Measurements from ENCODE around the gene ETDC.
"Not testable (repeated sequence)": the region's sequence is repeated elsewhere in the genome, so short reads cannot be mapped to it uniquely, and the experiment has no call there.

Gene ETDC

DNA sequence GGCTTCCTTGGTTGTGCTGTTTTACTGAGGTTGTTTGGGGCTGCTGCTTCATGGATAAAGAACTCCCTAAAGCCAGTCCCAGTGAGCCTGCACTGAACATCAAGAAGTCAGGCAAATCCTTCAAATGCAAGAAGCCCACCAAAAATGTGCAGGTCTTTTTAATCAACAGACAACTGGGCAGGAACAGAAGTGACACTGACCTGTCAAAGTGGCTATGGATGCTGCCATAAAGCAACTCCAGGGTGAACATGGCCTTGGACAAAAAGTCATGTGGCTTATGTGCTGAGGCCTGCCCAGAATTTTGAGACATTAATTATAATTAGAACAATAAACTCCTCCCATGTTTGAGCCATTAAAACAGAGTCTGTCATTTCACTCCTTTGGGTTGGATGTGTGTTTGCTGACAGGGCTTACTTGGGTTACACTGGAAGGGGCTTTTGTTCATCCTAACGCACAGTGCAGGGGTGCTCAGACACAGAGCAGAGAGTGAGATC is at the start of gene ETDC:
TSS of gene ETDC (plus strand) at position 51 of the 494 bp plus-strand sequence. CDS start at position 51, 0 bp downstream.
- no peak for DNase-seq

DNA sequence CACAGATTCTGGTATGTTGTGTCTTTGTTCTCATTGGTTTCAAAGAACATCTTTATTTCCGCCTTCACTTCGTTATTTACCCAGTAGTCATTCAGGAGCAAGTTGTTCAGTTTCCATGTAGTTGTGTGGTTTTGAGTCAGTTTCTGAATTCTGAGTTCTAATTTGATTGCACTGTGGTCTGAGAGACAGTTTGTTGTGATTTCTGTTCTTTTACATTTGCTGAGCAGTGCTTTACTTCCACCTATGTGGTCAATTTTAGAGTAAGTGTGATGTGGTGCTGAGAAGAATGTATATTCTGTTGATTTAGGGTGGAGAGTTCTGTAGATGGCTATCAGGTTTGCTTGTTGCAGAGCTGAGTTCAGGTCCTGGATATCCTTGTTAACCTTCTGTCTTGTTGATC is 48.3 kb upstream of the ETDC start:
- DNase-seq = not testable (repeated sequence)

DNA sequence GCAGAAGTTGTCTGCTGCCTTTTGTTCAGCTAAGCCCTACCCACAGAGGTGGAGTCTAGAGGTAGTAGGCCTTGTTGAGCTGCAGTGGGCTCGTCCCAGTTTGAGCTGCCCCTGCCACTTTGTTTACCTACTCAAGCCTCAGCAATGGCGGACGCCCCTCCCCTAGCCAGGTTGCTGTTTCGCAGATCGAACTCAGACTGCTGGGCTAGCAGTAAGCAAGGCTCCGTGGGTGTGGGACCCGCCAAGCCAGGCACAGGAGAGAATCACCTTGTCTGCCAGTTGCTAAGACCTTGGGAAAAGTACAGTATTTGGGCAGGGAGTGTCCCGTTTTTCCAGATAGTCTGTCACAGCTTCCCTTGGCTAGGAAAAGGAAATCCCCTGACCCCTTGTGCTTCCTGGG is 45.9 kb upstream of the ETDC start:
- DNase-seq = not testable (repeated sequence)

DNA sequence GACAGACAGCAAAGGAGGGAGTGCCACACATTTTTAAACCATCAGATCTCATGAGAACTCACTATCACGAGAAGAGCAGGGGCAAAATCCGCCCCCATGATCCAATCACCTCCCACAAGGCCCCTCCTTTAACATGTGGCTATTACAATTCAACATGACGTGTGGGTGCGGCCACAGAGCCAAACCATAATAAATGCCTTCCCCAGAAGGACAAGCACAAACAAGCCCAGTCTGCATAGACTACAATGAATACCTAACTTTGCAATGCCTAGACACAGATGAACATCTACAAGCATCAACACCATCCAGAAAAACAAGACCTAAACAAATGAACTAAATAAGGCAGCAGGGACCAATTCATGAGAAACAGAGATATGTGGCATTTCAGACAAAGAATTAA is 45.1 kb upstream of the ETDC start:
- no peak for DNase-seq

DNA sequence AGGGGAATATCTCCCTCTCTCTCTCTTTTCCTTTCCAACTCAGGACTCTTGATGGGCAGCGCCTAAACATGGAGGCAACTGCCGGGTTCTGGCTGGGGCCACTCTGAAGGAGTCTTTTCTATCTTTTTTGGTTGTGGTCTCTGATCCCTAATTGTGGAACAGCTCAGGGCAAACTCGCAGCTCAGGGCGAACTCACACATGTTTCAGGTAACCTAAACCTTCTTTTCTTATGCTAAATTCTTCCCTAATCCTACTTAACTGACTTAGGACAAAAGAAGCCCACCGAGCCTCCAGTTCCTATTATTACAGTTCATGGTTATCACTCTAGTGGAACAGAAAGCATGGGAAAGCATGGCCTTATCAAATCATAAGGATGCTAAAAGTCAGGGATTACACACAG is 36.1 kb upstream of the ETDC start:
- DNase-seq = no peak

DNA sequence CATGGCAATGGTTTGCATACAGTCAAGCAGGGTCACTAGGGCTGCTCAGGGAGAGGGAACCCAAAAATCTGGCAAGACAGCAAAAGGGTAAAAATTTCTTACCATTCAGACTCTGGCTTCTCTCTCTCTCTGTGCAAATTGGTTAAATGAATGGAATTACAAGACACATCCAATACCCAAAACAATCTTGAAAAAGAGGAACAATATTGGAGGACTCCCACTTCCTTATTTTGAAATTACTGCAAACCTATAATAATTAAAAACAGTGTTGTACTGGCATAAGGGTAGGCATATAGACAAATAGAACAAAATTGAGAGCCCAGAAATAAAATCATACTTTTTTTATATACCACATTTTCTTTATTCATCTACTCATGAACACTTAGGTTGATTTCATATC is 33.3 kb upstream of the ETDC start:
- no peak for DNase-seq

DNA sequence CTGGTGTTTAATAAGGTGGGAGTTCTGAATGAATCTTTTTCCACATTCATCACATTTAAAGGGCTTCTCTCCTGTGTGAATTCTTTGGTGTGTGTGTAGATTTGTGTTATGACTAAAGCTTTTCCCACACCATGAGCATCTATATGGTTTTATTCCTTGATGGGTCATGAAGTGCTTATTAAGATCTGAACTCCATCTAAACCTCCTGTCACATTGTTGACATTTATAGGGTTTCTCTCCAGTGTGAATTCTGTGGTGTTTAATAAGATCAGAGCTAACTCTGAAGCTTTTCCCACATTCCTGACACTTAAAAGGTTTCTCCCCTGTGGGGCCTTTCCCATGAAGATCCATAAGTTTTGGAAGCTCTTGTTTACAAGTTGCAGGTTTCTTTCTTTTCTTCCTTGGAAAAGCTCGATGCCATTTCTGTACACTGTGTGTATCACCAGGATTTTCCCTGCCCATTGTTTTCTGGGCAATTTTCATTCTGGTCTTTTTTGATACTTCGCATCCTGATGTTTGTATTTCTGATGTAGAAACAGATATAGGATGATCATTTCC is 21.9 kb upstream of the ETDC start:
- no peak for DNase-seq

DNA sequence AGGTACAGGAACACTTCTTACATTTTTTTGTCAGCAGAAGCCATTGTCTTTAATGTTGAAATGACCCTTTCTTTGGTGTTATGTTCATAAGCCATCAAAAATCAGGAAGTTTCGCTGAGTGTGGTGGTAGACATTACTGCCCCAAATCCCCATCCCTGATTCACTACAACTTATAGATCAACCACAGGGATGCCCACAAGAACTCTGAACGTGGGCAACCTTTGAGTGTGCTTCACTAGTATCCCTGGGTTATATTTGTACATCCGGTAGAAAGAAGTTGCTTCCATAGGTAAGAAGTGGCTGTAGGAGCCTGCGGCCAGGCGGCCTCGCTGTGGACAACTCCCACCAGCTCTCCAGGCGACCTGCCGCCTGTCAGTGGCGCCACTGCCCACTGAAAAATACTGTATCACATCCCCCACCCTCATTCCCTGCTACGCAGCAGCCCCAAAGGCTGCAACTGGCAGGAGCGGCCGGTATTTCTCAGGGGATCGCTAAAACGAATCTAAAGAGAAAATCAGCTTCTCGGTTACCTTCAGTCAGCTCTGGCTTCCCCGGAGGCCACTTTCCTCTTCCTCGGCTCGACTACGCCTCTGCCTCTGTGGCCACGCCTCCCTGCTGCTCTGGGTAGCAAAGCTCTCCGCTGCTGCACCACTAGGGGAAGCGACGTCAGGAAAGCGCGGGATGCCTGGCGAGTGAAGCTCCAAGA is 13.9 kb upstream of the ETDC start:
- peak; percentile 39 for DNase-seq

DNA sequence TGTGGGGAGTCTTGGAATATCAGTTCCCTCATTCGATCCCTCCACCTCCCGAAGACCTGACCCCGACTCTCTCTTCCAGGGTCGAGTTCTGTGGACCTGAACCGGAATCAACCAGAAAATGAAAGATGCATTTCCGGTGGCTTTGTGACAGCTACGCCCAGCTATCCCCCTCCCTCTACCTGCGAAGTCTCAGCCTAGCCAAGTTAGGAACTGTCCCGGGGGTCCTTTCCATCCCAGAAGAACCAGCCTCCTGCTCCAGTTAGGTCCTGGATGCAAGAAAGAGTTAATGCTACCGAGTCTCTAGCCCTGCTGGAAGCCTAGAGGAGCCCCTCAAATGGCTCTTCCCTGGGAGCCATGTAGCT is 13.4 kb upstream of the ETDC start:
- DNase-seq = no peak

DNA sequence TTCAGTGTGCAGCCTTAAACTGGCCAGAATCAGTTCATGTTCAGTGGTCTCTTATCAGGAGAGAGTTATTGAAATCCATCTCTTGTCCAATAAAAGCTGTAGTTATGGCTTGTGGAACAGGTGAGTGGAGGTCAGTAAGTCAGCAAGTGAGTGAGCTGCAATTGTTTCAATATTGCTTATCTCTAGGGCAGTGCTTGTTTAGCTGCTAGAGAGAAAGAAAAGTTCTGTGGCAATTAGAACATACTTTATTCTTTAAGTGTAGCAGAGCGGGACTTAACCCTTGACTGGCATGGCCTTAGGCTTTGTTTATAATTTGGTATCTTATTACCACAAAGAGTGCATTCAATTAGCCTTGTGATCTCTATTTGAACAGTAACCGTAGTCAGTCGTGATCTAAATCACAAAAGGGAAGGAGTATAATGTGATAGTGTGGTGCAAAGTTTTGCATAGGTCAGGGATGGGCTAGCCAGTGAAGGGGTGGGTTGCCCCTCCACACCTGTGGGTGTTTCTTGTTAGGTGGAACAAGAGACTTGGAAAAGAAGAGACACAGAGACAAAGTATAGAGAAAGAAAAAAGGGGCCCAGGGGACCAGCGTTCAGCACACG is 6.9 kb upstream of the ETDC start:
- no peak for DNase-seq

DNA sequence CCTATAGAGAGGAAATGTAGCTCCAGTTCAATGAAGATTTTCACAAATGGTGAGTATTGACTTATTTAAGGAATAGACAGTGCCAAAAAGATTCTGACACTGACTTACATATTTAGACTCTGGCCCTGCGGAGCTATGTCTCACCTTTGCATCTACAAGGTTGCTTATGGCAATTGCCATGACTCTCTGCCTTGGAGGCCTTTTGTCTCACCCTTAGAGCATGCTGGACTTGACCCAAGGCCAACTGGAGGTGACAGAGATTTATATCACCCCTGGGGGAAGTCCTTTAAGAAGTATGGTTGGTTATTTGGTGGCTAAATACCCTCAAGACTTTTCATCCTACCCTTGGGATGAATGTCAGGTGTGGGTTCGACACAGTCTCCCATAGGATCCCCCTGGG is 4.5 kb upstream of the ETDC start:
- DNase-seq = no peak

DNA sequence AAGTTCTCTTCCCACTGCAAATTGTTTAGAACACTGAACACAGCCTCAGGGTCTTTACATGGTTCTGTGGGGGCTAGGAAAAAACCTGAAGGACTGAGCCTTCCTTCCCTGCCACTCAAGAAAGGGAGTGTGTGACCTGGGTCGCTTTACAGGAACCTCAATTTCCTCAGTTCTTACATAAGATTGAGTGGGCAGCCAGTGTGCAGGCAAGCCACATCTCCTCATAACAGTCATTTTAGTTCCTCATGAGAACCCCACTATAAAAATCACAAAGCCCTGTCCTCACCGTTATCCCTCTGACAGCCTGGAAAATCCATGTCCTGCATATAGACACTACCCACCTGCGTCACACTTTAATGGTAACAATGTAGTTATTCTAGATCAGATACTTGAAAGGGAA is 2.1 kb upstream of the ETDC start:
- DNase-seq = no peak

DNA sequence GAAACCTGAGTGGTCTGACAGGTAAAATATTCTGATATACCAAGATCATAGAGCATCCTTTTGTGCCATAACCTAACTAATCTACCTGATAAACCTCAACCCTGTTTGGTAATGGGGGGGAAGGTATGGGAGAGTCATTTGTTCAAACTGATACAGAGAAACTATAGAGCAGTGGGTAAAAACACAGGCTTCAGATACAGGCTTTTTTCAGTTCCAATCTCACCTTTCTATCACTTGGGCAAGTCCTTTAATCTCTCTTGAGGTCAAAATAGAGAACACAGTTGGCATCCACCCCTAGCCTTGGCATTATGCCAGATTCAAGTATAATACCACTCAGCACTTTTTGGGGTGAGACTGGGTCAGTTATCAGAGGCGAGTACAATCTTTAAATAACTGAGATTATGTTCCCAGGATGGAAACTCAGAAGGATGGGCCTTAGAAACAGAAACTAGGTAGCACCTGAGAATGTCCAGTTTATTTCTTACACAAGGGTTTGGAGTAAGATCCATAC is 880 bp upstream of the ETDC start:
- DNase-seq = no peak

DNA sequence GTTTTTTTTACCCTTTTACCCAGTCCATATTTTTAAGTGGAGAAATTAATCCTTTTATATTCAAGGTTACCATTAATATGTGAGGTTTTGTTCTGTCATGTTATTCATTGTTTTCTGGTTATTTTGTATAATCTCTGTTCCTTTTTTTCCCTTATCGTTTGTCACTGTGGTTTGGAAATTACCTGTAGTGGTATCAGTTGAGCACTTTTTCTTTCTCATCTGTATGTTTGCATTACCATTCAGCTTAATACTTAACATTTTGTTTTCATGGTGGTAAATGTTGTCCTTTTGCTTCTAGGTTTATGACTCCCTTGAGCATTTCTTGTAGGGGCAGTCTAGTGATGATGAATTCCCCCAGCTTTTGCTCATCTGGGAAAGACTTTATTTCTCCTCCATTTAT is 6.6 kb downstream of the ETDC start:
- DNase-seq = no peak

DNA sequence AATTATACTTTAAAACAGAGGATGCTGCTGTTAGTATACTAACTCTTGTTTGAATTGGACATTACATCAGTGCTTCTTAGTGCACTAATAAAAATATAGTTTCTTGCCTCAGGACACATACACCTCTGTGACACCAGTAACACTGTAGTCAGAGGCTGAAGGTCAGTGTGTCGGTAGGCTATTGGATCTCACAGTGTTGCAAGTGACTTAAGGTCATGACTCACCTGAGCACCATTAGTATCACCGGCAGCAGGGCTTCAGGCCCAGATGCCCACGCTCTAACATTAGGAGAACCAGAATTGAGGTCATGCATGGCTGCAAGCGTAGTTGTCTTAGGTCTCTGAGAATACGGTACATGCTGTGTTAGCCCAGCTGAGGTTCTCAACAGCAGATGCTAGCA is 15.2 kb downstream of the ETDC start:
- no peak for DNase-seq

DNA sequence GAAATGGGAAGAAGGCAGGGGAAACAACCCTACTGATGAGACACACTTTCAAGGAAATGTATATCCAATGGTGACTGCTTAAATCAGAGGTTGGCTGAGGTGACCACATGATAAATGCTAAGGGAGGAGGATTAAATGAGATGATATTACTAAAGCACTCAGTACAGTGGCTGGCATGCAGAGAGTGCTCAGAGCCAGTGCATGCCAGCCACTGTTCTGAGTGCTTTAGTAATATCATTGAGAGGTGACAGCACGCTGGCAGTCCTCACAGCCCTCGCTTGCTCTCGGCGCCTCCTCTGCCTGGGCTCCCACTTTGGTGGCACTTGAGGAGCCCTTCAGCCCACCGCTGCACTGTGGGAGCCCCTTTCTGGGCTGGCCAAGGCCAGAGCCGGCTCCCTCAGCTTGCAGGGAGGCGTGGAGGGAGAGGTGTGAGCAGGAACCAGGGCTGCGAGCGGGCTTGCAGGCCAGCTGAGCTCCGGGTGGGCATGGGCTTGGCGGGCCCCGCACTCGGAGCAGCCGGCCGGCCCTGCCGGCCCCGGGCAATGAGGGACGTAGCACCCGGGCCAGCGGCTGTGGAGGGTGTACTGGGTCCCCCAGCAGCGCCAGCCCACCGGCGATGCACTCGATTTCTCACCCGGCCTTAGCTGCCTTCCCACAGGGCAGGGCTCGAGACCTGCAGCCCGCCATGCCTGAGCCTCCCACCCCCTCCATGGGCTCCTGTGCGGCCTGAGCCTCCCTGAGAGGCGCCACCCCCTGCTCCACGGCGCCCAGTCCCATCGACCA is 15.9 kb downstream of the ETDC start:
- not testable (repeated sequence) for DNase-seq

DNA sequence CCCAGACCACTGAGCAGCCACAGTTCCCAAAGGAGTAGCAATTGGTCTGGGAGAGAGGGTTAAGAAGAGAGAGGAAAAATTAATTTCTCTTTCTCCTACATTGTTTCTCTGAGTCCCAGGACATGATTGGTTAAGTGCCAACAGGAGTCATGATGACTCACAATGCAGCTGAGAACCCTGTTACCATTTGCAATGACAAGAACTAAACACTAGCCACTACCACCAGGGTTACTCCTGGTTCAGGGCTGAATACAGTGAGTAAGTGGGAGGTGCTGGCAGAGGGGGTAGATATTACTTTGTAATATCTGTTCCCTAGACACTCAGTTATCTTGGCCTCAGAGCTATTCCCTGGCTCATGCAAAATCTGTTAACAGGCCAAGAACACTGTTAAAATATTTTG is 18.0 kb downstream of the ETDC start:
- DNase-seq = no peak

DNA sequence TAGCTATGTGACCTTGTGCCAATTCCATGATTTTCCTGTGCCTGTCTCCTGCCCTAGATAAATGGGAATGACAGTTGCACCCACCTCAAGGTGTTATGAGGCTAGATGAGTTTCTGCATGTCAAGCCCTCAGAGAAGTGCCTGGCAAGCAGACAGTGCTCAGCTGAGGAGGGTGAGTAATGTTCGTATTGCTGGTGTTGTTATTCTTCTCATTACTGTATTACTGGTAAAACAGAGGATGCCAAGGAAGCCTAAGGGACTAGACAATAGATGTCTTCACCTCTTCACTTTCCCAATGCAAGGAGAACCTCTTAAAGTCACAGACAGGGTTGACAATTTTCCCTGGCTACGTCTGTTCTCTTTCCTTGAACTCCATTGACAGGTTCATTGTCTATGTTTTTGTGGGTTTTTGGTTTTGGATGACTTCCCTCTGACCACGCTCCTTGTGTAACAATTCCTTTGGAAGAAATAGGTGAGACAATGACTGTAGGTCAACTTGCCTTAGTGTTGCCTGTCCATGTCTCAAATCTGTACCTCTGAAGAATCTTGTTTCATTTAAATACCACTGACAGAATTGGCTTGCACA is 19.2 kb downstream of the ETDC start:
- no peak for DNase-seq

DNA sequence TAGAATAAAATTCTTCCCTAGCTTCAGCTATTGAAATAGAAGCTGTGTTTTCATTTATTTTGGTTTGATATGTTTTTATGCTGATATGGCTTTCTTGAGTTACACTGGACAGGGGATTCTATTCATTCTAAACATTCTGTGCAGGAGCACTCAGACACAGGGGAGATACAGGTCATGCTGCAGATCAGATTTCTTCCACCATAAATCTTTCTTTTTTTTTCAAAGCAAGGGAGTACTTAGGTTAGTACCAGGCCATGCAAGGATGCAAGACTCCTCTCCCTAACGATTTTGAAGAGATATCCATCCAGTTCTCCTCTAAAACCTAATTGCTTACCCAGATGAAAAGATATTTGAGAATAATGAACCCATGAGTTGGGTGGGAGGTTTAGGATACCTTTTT is 21.4 kb downstream of the ETDC start:
- no peak for DNase-seq

DNA sequence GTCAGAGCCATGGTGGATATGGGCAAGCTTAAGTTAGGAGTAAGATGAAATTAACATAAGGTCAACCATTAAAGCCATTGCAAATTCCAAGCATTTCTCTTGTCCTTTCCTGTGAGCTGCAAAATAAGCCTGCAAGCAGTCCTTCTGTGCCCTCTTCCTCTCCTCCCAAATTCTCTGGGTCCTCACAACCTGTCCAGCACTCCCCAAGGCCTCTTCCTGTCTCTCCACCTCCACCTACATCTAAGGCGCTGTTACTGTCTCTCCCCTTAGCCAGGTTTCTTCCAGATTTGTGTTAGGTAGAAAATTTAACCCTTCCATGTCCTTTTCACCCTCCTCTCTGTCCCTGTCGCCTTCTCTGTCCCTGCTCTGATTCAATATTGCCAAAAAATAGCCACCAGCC is 22.2 kb downstream of the ETDC start:
- DNase-seq = no peak

DNA sequence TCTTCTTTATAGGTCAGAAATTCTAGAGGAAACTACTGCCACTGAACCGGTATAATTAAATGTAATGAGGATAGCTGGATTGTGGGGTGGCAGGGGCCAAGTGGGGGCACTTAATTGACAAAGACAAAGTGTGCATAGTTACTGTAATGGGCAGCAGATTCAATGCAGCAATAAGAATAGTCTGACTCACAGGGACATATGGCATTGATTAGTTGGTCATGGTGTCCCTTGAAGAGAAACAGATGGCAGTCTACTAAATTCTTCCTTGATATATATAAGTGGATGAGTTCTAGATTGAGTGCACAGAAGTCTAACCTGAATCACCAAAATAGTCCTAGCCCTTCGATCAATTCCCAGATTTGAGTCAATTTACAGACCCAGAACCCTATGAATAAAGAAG is 31.6 kb downstream of the ETDC start:
- DNase-seq = no peak

DNA sequence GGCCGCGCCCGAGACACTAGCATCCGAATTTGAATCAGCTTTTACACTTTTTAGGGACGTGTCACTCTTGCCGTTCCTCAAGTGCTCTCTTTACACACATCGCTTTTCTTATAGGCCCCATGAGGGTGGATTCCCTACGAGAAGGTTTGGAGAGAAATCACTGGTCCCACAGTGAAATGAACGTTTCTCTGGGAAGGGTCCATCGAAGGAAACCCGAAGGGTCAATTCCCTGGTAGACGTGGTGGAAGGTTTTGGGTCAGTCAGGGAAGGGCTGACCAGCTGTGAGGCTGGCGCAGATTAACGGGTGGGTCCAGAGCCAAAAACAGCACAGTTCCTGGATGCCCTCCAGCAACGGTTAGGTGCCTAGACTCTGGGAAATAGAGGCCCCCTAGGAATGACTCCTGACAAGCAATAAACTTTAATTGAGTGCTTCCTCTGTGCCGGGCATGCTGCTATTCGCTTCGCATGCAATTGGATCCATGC is 35.9 kb downstream of the ETDC start:
- DNase-seq = no peak

DNA sequence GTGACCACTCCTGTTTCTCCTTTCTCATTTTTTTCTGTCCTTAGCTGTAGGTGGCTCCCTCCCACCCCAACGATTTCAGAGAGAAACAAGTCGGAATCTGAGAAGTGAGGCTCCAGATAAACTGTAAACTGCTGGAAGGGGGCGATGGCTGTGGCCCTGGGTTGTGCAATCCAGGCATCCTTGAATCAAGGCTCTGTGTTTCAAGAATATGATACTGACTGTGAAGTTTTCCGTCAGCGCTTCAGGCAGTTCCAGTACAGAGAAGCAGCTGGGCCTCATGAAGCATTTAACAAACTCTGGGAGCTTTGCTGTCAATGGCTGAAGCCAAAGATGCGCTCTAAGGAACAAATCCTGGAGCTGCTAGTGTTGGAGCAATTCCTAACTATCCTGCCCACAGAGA is 37.7 kb downstream of the ETDC start:
- DNase-seq = no peak
